Bone marrow (tissue), 2 donors: ENCODE results near the gene ECHDC1.
"Not testable (repeated sequence)": the region's sequence is repeated elsewhere in the genome, so short reads cannot be mapped to it uniquely, and the experiment has no call there.

ENCODE experiments used
- DNase-seq, 2 donors: peaks; one replicate each; lab custom pipeline; 2025; lab: John Stamatoyannopoulos, UW

ECHDC1 gene

DNA sequence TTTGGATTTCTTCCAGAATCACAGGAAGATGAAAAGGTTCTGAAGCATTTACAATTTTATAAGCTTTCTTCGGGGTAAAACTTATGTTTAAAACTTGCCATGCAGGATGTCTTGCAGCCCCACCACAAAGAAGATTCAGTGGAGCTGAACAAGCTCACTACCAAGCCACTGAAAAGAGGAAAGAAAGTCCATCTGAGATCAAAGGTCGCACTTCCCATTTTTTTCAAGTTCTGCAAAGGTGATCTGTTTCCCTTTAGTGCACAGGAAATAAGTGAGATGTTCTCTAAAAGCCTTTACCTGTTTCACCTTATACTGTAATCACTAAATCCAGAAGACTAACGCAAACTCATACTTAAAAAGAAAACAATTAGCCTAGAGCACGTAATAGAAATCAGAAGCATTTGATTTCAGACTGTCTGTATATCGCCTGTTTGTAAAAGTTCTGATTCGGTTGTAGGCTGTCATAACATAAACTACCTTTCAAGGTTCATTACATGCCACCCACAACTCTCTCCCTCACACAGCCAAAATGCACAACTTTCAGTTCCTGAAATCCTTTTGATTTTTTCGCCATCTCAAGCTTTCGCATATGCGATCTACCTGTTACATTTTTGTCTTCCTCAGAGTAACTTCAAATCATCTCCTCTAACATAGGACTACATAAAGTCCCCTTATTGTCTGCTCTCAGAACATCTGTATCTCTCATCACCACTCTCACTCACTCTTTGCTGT lies 1.8 kb downstream of the ECHDC1 start:
- DNase-seq = no peak

- DNase-seq = no peak
Observed at GRCh38 chr6:127340171-127340570, 3.2 kb downstream of the ECHDC1 start.

DNA sequence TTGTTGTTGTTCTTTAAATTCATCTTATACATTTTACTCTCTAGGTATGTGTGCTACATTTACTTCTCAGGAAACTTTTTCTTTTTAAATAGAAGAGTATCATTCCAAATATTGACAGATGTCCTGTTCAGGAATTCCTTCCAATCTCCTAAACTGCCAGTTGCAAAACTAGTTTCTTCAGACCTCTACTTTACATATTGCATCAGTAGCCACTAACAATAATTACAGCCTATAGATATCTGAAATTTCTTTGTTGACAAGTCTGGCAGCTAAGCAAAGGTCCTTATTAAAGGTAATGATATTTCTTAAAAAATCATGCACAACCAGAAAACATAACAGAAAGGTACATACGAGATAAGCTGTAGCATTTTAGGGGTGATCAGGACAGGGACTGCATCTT lies 4.5 kb downstream of the ECHDC1 start:
- DNase-seq = no peak

GRCh38 chr6:127332383-127332961 lies 10.9 kb downstream of the ECHDC1 start:
- no peak for DNase-seq

GRCh38 chr6:127331256-127331655 lies 12.2 kb downstream of the ECHDC1 start:
- DNase-seq = not testable (repeated sequence)

DNA sequence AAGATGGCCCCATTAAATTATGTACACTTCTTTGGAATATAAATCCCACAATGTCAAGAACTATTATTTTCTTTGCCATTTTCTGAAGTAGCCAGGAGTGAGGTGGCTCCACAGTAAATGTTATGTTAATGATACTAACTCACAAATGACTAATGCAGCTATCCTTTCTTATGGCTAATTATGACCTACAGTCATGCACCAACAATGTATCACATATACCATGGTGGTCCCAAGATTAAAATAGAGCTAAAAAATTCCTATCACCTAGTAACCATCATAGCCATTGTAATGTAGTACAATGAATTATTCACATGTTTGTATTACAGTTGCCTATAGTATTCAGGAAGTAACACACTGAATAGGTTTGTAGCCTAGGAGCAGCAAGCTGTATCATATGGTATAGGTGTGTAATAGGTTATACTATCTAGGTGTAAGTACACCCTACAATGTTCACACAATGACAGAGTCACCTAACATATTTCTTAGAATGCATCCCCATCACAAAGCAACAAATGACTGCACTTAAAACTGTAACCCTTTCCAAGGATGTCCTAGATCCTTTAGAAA lies 15.3 kb downstream of the ECHDC1 start:
- DNase-seq = no peak

GRCh38 chr6:127319686-127320085 lies 23.7 kb downstream of the ECHDC1 start:
- DNase-seq = no peak

GRCh38 chr6:127317388-127318128 lies 25.9 kb downstream of the ECHDC1 start:
- DNase-seq = no peak

DNA sequence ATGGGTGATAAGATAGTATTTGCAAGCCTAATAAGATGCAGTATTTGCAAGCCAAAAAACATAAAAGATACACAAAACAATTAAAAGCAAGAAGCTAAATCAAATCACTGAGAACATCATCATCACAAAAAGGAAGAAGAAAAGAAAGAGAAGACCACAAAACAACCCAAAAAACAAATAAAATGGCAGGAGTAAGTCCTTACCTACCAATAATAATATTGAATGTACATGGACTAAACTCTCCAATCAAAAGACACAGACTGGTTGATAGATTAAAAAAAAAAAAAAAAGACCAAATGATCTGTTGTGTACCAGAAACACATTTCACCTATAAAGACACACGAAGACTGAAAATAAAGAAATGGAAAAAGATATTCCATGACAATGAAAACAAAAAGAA lies 37.7 kb downstream of the ECHDC1 start:
- DNase-seq = no peak

DNA sequence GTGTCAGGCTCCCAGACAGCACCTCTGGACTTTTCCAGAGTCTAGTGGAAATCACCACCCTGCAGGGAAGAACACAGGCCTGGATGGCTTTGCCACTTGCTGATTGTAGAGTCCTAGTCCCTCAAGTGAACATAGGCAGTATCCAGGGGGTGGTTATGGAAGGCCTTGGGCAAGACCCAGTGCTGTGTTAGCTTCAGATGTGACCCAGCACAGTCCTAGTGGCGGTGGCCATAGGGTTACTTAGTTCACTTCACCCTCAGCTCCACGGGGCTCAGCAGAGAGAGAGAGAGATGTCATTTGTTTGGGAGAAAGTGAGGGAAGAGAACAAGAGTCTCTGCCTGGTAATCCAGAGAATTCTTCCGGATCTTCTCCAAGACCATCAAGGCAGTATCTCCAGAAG lies 39.5 kb downstream of the ECHDC1 start:
- no peak for DNase-seq

- DNase-seq = peak in 1 of 2 donors; percentile 51
Observed at GRCh38 chr6:127302728-127303660, 40.4 kb downstream of the ECHDC1 start.

DNA sequence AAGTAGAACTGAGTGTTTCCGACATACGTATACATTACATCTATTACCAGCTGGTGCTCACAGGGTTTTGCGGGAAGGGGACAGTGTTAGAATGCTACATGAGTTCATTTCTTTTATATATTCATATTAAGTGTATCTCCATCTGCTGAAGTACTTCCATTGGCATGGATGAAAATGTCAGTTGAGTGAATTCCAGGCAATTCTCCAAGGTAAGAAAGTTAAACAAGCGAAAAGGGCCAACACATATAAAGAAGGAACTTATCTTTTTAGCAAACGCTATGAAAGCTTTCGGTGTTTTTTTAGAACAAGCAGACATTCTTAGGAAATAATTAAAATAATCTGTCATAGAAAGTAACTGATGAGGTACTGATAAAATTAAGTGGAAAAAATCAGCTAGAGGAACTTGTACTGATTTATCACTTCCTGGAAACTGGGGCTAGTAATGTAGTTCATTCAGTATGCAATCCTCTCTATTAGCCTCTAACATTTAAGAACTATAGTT lies 42.2 kb downstream of the ECHDC1 start:
- no peak for DNase-seq

GRCh38 chr6:127300411-127300810 lies 43.0 kb downstream of the ECHDC1 start:
- DNase-seq = no peak

DNA sequence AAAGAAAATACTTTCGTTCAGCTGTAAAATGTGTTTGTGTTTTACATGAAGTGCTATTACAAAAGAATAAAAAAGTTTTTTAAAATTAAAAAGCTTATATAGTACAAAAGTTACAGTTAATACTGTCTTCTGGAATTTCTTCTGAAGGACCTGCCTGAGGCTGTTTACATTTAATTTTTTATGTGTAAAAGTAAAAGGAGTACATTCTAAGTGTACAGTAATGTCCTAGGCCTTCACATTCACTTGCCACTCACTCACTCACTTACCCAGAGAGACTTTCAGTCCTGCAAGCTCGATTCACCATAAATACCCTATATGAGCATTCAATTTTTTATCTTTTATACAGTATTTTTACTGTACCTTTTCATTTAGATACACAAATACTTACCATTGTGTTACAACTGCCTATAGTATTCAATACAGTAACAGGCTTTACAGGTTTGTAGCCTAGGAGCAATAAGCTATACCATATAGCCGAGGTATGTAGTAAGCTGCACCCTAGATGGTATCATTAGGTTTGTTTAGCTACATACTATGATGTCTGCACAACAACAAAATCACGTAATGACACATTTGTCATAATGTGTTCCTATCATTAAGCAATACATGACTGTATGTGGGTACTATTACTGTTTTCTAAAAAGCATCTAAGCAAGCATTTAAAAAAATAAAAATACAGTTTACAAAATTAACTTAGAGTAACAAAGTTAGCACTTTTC lies 43.7 kb downstream of the ECHDC1 start:
- DNase-seq = no peak

DNA sequence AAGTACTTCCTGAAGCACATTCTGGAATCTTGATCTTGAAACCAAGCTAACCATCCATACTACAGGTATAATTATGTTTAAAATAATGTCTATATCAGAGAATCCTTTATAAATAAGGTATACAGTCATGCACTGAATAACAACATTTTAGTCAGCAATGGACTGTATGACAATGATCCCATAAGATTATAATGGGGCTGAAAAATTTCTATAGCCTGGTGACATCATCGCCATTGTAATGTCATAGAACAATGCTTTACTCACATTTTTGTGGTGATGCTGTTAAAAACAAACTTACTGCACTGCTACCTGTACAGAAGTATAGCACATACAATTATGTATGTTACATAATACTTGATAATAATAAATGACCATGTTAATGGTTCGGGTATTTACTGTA lies 44.9 kb downstream of the ECHDC1 start:
- DNase-seq = no peak

DNA sequence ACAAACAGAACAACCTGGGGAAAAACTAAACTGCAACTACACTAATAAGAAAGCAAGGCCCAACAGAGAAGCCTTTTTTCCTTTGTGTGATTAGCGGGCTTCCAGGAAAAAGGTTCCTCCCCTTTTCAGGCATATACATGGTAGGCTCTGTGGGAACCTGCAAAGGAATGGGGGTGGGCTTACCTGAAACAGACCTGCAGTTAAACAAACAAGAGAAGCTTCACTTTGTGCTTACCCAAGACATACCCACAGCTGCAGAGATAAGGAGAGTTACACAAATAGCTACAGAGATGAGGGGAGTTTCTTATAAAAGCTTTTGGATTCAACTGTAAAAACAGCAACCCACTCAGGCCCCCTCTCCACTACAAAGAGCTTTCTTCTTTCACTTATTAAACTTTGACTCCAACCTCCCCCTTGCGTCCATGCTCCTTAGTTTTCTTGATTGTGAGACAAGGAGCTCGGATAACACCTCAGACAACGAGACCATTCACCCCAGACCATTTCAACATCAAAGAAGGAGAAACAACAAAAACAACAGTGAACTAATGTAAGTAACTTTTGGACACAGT lies 45.8 kb downstream of the ECHDC1 start:
- DNase-seq = no peak

- DNase-seq = no peak
Observed at GRCh38 chr6:127291495-127291894, 51.9 kb downstream of the ECHDC1 start.

GRCh38 chr6:127290391-127291265 lies 52.8 kb downstream of the ECHDC1 start:
- DNase-seq = no peak

DNA sequence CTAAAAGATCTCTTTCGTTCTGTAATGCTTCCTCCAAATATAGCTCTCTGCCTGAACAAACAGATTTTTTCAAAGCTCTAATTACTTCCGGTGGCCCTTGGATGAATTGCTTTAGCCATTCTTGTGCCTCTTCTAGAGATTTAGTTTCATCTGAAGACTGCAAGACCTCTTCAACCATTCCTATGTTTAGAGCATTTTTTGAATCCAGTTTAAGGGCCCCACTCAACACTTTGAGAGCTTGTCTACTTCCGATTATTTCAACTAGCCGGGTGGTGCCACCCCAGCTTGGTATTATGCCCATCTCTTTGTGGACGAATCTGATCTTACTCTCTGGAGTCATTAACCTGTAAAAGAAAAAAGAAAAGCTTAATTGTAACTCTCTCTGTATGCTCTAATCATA lies 53.5 kb downstream of the ECHDC1 start:
- DNase-seq = no peak

GRCh38 chr6:127288705-127289104 lies 54.7 kb downstream of the ECHDC1 start:
- DNase-seq = no peak
